Testis (tissue), 3 donors: ENCODE results near the gene ZNF432. TPM values are rescaled to one million over a fixed set of nuclear protein-coding genes. Genes with fewer than 3 reads are reported as not detected.

ENCODE experiments used
- DNase-seq: peaks from one replicate; pipeline ENCODE4 v3.0.0-alpha.2; 2019
- H3K27ac ChIP-seq, 2 donors: fragments of 200-600 bp; sonication (generic); one replicate each; pipeline ENCODE4 v1.5.1; 2019
- H3K27me3 ChIP-seq: fragments of 200-600 bp; sonication (generic); one replicate; pipeline ENCODE4 v1.5.1; 2019
- H3K36me3 ChIP-seq: fragments of 200-600 bp; sonication (generic); one replicate; pipeline ENCODE4 v1.5.1; 2017; ENCODE audit warnings: low read depth; ENCODE audit errors: missing control alignments
- H3K4me1 ChIP-seq: fragments of 200-600 bp; sonication (generic); one replicate; pipeline ENCODE4 v1.5.1; 2019
- H3K4me3 ChIP-seq, 2 donors: fragments of 200-600 bp; sonication (generic); one replicate each; pipeline ENCODE4 v1.5.1; 2017 to 2019
- H3K9me3 ChIP-seq: fragments of 200-600 bp; sonication (generic); one replicate; pipeline ENCODE4 v1.5.1; 2017
- POLR2A ChIP-seq: fragments of 450-650 bp; IDR thresholded peaks from one replicate; pipeline ENCODE4 v1.6.1; 2017; ENCODE audit warnings: antibody characterized with exemption, mild to moderate bottlenecking, moderate library complexity
- WGBS, 2 donors: methylation state at CpG; one replicate each; pipeline ENCODE4 v1.1.5; 2018; 5-methylcytosine and 5-hydroxymethylcytosine counted together
- intact Hi-C: fragments of 100-400 bp; cut with DNase I; formaldehyde crosslinking; loops from one replicate; pipeline ENCODE4 v1.15.1; 2023; ENCODE audit warnings: low total_unique reads
- polyA plus RNA-seq: library from polyadenylated mRNA; stranded (reverse); fragments of 350-450 nt; fragmentation: Illumina TruSeq; extraction: RNeasy Lipid Tissue Mini Kit (QIAGEN cat#74804); gene quantifications from one replicate; pipeline ENCODE4 v1.2.3, GENCODE V29; 2014; ENCODE audit warnings: low read depth, low replicate concordance; ENCODE audit not compliant: insufficient read depth
- total RNA-seq, 2 donors: library from RNA; depleted of rRNA; stranded (reverse); fragments of >200 nt; gene quantifications; one replicate each; pipeline ENCODE4 v1.2.3, GENCODE V29; 2016
- TF ChIP-seq, protein P1 (sequence below), 3 experiments: fragments of 450-650 bp in 2 of 3; fragments of 200-600 bp in 1 of 3; sonication (generic) in 1 of 3; IDR thresholded peaks; one replicate each; pipeline ENCODE4 v1.5.1; 2016 to 2019; ENCODE audit warnings: antibody characterized with exemption in 3 of 3, mild to moderate bottlenecking in 2 of 3, moderate library complexity in 1 of 3

The ZNF432 gene
- total and polyA plus RNA-seq, 3 donors from 2014 or later: 11.6 to 16.8 (median 15.7) TPM

DNA sequence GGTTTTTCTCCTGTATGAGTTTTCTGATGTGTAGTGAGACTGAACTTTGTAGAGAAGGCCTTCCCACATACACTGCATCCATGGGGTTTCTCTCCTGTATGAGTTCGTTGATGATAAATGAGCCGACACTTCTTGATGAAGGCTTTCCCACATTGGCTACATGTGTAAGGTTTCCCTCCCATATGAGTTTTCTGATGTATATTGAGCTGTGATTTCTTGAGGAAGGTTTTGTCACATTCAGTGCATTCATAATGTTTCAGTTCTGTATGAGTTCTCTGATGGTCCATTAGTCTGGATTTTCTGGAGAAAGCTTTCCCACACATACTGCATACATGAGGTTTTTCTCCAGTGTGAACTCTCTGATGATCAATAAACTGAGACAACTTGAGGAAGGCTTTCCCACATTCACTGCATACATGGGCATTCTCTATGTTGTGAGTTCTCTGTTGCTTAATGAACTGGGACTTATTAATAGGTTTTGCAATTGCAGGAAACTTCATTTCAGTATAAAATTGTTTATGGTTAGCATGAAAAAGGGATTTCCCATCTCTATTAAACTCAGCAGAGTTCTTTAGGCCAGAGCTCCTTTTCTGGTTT is 54.5 kb downstream of the ZNF432 start:
- no peak for DNase-seq
- no peaks in the 10 kb centered on the region for H3K27me3 ChIP-seq
- H3K9me3 ChIP-seq: peaks cover 7% of the 10 kb centered on the region
- TF ChIP-seq, protein P1, sequence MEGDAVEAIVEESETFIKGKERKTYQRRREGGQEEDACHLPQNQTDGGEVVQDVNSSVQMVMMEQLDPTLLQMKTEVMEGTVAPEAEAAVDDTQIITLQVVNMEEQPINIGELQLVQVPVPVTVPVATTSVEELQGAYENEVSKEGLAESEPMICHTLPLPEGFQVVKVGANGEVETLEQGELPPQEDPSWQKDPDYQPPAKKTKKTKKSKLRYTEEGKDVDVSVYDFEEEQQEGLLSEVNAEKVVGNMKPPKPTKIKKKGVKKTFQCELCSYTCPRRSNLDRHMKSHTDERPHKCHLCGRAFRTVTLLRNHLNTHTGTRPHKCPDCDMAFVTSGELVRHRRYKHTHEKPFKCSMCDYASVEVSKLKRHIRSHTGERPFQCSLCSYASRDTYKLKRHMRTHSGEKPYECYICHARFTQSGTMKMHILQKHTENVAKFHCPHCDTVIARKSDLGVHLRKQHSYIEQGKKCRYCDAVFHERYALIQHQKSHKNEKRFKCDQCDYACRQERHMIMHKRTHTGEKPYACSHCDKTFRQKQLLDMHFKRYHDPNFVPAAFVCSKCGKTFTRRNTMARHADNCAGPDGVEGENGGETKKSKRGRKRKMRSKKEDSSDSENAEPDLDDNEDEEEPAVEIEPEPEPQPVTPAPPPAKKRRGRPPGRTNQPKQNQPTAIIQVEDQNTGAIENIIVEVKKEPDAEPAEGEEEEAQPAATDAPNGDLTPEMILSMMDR (IDR thresholded peaks at IDR 0.05): no peak
- no peak for TF ChIP-seq POLR2A
- WGBS, 2 donors: 94 to 98% methylated on average over 2 of the region's 2 CpGs
- no peaks in the 10 kb centered on the region for H3K4me1 ChIP-seq
- intact Hi-C loops: no loop called here
- H3K4me3 ChIP-seq: no peak overlapping the region
- no peaks in the 10 kb centered on the region for H3K36me3 ChIP-seq
- no peak overlapping the region for H3K27ac ChIP-seq

DNA sequence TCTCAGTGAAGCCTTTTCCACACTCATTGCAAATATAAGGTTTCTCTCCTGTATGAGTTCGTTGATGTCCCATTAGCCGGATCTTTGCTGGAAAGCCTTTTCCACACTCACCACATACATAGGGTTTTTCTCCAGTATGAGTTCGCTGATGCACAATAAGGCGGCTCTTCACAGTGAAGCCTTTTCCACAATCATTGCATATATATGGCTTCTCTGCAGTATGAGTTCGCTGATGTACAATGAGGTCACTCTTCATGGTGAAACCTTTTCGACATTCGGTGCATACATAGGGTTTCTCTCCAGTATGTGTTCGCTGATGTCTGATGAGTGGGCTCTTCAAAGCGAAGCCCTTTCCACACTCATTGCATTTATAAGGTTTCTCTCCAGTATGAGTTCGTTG is 55.2 kb downstream of the ZNF432 start:
- H3K27ac ChIP-seq: no peak overlapping the region
- DNase-seq: no peak
- peaks cover 7% of the 10 kb centered on the region for H3K9me3 ChIP-seq
- no peaks in the 10 kb centered on the region for H3K4me1 ChIP-seq
- WGBS, 2 donors: 96 to 99% methylated on average over 10 of the region's 10 CpGs
- intact Hi-C loops: no loop called here
- no peak for TF ChIP-seq POLR2A
- TF ChIP-seq, protein P1 (IDR thresholded peaks at IDR 0.05): no peak
- no peaks in the 10 kb centered on the region for H3K27me3 ChIP-seq
- H3K36me3 ChIP-seq: no peaks in the 10 kb centered on the region
- H3K4me3 ChIP-seq: no peak overlapping the region

DNA sequence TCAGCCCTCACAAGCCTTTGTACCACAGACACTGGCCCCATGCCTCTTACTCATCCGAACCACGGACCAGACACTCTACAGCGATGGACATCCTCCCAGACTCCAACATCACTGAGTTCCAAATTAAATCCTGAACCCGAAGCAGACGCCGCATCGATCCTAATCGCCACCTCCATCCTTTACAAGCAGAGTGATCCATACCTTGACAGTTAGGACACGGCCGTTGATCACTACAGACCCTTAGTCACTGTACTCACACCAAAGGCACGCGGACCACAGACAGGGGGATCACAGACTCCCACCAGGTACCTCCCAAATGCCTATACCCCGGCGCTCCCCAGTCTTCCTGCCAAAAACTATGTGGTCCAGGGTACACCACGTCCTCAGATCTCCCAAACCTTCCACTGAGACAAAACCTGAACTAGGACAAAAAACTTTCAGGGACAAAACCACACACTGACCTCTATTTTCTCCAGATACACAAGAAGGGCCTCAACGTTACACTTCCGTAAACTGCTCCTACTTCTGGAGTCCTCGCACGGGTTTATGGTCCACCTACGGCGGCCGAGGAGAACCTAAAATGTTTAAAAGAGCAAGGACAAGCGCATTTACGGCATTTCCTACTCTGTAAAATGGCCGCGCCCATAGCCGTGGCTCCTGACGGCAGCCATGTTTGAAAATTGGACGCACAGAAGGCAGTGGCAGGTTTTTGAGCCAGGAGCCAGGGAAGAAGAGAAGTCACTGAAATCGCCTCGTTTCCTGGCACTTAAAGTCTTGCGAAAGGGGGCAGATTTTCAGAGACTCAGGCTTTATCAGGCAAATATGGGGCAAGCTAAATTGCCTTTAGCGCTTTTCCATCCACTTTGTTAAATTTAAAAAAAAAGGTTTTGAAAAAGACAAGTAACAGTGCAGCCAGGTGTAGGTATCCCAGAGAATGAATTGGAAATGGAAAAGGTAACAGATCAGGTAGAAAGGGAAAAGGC is 62.0 kb downstream of the ZNF432 start, which contains the start of gene ZNF350:
Gene ZNF350 (minus strand): TSS at position 532 of the 983 bp plus-strand sequence. CDS start 12,480 bp downstream, outside the sequence.
- Histone ChIP-seq H3K4me1 (peaks cover 15% of the 10 kb centered on the region), H3K27ac (peak within 1 kb of the TSS; percentile 51 to 85), H3K9me3 (no peaks in the 10 kb centered on the region), H3K36me3 (no peaks in the 10 kb centered on the region), H3K27me3 (no peaks in the 10 kb centered on the region), H3K4me3 (peak within 1 kb of the TSS; percentile 92 to 93)
- intact Hi-C loops: no loop called here
- WGBS, 2 donors: 2 to 3% methylated on average over 27 to 33 of the region's 33 CpGs
- TF ChIP-seq POLR2A: no peak
- TF ChIP-seq, protein P1 (IDR thresholded peaks at IDR 0.05): no peak
- peak; percentile 100 for DNase-seq

DNA sequence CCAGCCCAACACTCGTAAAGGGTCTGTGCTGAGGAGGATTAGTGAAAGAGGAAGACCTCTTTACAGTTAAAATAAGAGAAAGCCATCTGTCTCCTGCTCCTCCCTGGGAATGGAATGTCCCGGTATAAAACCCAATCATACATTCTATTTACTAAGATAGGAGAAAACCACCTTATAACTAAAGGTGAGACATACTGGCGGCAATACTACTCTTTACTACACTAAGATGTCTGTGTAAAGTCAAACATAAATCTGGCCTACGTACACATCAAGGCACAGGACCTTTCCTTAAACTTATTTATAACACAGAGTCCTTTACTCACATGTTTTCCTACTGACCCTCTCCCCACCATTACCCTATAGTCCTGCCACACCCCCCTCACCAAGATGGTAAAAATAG is 65.3 kb downstream of the ZNF432 start:
- H3K4me3 ChIP-seq: no peak overlapping the region
- no peak for DNase-seq
- H3K4me1 ChIP-seq: peaks cover 15% of the 10 kb centered on the region
- H3K36me3 ChIP-seq: no peaks in the 10 kb centered on the region
- no peak overlapping the region for H3K27ac ChIP-seq
- no peaks in the 10 kb centered on the region for H3K27me3 ChIP-seq
- no peaks in the 10 kb centered on the region for H3K9me3 ChIP-seq
- intact Hi-C loops: no loop called here
- WGBS, 2 donors: 81 to 90% methylated on average over 4 of the region's 4 CpGs
- TF ChIP-seq, protein P1 (IDR thresholded peaks at IDR 0.05): no peak
- no peak for TF ChIP-seq POLR2A

Other genes starting within 250 kb of the ZNF432 start
- 10 to 100 TPM; 65.2 to 85.2 TPM for gene ZNF577, start 160.9 kb downstream of the ZNF432 start, total RNA-seq
- 43.5 TPM for gene ZNF577, start 160.9 kb downstream of the ZNF432 start, polyA plus RNA-seq
- 10 to 100 TPM; 12.2 to 12.4 TPM for gene ZNF649, start 143.8 kb downstream of the ZNF432 start, total RNA-seq
- 8.7 TPM for gene ZNF649, start 143.8 kb downstream of the ZNF432 start, polyA plus RNA-seq
- 1 to 10 TPM; 9.2 to 9.4 TPM for gene ZNF613, start 121.4 kb downstream of the ZNF432 start, total RNA-seq
- gene ZNF613, start 121.4 kb downstream of the ZNF432 start, polyA plus RNA-seq: 2.8 TPM
- 10 to 100 TPM; 18.0 to 19.0 TPM for gene ZNF350, start 62.0 kb downstream of the ZNF432 start, total RNA-seq
- gene ZNF350, start 62.0 kb downstream of the ZNF432 start, polyA plus RNA-seq: 7.5 TPM
- gene ZNF615, start 40.6 kb downstream of the ZNF432 start, total RNA-seq: 10 to 100 TPM in 1 of 2 donors, 1 to 10 TPM in 1; 8.8 to 10.3 TPM
- 4.7 TPM for gene ZNF615, start 40.6 kb downstream of the ZNF432 start, polyA plus RNA-seq
- gene ZNF614, start 20.5 kb downstream of the ZNF432 start, total RNA-seq: 10 to 100 TPM; 13.2 to 13.9 TPM
- 8.6 TPM for gene ZNF614, start 20.5 kb downstream of the ZNF432 start, polyA plus RNA-seq
- gene ZNF841, start 46.9 kb upstream of the ZNF432 start, total RNA-seq: 10 to 100 TPM; 26.9 to 27.0 TPM
- 8.5 TPM for gene ZNF841, start 46.9 kb upstream of the ZNF432 start, polyA plus RNA-seq
- 10 to 100 TPM in 1 of 2 donors, 1 to 10 TPM in 1; 9.0 to 11.3 TPM for gene ZNF616, start 91.1 kb upstream of the ZNF432 start, total RNA-seq
- gene ZNF616, start 91.1 kb upstream of the ZNF432 start, polyA plus RNA-seq: 6.3 TPM
- 1 to 10 TPM; 5.4 to 9.2 TPM for gene ZNF836, start 122.8 kb upstream of the ZNF432 start, total RNA-seq
- 3.3 TPM for gene ZNF836, start 122.8 kb upstream of the ZNF432 start, polyA plus RNA-seq
- 100 to 1,000 TPM; 262 to 289 TPM for gene PPP2R1A, start 141.2 kb upstream of the ZNF432 start, total RNA-seq
- gene PPP2R1A, start 141.2 kb upstream of the ZNF432 start, polyA plus RNA-seq: 181 TPM
- 10 to 100 TPM; 15.8 to 35.7 TPM for gene ZNF766, start 220.7 kb upstream of the ZNF432 start, total RNA-seq
- 30.2 TPM for gene ZNF766, start 220.7 kb upstream of the ZNF432 start, polyA plus RNA-seq
- 1 to 10 TPM; 4.3 to 4.6 TPM for gene ZNF480, start 248.3 kb upstream of the ZNF432 start, total RNA-seq
- 3.3 TPM for gene ZNF480, start 248.3 kb upstream of the ZNF432 start, polyA plus RNA-seq